GM18526 (cell line): ENCODE measurements around the gene DHRSX.

Experiments
- POLR2A ChIP-seq: IDR thresholded peaks from 3 replicates; pipeline ENCODE4 v1.6.1; 2011; ENCODE audit not compliant: insufficient read length; ENCODE audit errors: extremely low read depth

DHRSX gene

DNA sequence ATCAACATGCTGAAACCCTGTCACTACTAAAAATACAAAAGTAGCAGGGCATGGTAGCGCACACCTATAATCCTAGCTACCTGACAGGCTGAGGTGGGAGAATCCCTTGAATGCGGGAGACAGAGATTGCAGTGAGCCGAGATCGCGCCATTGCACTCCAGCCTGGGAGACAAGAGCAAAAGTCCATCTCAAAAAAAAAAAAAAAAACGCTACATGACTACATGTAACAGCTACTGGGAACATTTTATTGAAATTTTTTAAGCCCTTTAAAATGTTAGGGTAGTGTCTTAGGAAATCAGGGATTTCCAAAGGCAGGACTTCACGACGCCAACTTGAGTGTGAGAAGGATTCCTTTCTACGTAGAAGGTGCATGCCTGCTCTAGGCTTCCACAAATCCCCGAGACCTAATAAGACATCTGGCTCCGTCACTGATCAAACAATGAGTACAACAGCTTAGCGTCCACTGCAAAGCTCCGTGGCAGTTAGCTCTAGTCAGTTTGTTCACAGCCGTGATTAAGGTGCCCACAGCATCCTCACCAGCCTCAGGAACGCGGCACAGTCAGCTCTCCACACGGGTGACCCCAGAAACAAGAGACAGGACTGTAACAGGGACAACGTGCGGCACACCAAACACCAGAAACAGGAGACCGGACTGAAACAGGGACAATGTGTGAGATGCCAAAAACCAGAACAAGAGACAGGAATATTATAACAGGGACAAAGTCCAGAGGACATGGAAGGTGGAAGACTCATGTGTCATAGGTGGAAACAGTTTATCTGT is 33.7 kb downstream of the DHRSX start:
- TF ChIP-seq POLR2A = no peak

DNA sequence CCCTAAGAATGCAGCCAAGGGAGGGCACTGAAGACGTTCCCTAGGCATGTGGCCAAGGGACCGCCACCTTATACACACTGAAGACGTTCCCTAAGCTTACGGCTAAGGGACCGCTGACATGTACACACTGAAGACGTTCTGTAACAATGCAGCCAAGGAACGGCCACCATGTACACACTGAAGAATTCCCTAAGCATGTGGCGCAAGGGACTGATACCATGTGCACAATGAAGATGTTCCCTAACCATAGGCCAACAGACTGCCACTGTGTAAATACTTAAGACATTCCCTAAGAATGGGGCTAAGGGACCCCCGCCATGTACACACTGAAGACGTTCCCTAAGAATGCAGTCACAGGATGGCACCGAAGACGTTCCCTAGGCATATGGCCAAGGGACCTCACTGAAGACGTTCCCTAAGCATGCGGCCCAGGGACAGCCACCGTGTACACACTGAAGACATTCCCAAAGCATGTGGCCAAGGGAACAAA is 36.1 kb downstream of the DHRSX start:
- TF ChIP-seq POLR2A = no peak

DNA sequence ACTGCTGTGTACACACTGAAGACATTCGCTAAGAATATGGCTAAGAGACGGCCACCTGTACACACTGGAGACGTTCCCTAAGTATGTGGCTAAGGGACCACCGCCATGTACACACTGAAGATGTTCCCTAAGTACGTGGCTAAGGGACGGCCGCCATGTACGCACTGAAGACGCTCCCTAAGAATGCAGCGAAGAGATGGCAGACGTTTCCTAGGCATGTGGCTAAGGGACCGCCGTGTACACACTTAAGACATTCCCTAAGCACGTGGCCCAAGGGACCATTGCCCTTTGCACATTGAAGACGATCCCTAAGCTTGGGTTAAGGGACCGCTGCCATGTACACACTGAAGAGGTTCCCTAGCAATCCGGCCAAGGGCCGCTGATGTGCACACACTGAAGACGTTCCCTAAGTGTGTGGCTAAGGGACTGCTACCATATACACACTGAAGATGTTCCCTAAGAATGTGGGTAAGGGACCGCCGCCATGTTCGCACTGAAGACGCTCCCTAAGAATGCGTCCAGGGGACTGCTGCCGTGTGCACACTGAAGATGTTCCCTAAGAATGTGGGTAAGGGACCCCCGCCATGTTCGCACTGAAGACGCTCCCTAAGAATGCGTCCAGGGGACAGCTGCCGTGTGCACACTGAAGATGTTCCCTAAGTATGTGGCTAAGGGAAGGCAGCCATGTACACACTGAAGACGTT is 36.7 kb downstream of the DHRSX start:
- no peak for TF ChIP-seq POLR2A

DNA sequence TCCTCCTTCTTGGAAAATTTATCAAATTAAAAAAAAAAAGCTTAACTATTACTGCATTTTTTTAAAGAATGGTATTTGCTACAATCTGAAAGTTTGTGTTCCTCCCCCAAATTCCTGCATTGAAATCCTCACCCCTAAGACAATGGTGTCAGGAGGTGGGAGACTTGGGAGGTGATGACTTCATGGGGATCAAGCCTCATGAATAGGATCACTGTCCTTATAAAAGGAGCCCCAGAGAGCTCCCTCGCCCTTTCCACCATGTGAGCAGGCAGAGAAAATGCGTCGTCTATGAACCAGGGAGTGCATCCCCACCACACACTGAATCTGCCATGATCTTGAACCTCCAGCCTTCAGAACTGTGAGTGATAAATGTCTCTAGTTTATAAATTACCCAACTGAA is 38.0 kb downstream of the DHRSX start:
- TF ChIP-seq POLR2A = no peak

DNA sequence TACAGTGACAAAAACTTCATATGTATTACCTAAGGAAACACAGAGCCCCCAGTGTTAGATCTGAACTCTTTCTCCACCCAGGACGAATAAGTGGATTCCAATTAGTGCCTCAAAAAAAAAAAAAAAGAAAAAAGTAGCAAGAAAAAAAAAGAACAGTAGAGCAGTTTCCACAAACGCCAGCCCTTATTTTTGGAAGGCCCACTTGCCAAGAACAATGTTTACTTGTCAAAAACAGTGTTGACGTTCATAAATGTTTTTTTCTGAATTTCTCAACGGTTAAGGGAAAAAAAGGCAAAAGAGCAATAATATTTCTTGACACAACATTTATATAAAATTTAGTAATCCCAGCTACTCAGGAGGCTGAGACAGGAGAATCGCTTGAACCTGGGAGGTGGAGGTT is 38.7 kb downstream of the DHRSX start:
- no peak for TF ChIP-seq POLR2A

DNA sequence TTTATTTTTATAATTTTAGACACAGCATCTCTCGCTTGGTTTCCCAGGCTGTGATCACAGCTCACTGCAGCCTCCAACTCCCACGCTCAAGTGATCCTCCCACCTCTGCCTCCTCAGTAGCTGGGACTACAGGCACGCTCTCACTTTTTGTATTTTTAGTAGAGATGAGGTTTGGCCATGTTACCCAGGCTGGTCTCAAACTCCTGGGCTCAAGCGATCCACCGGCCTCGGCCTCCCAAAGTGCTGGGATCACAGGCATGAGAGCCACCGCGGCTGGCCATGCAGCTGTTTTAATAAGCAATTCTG is 39.1 kb downstream of the DHRSX start:
- no peak for TF ChIP-seq POLR2A

DNA sequence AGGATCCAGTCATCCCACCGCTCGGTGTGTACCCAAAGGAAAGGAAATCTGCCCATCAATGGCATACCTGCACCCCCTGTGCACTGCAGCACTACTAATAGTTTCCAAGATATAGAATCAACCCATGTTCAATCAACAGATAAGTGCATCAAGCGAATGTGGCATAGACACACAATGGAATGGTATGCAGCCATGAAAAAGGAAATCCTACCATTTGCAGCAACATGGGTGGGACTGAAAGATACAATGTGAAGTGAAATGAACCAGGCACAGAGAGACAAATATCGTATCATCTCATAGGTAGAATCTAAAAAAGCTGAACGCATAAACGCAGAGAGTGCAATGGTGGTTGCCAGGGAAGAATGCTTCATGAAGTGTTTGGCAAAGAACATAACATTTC is 42.5 kb downstream of the DHRSX start:
- TF ChIP-seq POLR2A = no peak

DNA sequence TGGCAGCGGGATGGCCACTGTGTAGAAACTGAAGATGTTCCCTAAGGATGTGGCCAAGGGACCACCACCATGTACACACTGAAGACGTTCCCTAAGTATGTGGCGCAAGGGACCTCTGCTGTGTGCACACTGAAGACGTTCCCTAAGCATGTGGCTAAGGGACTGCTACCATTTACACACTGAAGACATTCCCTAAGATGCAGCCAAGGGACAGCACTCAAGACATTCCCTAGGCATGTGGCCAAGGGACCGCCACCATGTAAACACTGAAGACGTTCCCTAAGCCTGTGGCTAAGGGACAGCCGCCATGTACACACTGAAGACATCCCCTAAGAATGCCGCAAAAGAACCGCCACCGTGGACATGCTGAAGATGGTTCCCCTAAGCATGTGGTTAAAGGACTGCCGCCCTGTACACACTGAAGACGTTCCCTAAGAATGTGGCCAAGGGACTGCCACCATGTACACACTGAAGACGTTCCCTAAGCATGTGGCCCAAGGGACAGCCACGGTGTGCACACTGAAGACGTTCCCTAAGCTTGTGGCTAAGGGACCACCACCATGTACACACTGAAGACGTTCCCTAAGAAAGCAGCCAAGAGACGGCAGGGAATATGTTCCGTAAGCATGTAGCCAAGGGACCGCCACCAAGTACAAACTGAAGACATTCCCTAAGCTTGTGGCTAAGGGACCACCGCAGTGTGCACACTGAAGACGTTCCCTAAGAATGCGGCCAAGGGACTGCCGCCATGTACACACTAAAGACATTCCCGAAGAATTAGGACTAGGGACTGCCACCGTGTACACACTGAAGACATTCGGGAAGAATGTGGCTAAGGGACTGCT is 43.3 kb downstream of the DHRSX start:
- no peak for TF ChIP-seq POLR2A

DNA sequence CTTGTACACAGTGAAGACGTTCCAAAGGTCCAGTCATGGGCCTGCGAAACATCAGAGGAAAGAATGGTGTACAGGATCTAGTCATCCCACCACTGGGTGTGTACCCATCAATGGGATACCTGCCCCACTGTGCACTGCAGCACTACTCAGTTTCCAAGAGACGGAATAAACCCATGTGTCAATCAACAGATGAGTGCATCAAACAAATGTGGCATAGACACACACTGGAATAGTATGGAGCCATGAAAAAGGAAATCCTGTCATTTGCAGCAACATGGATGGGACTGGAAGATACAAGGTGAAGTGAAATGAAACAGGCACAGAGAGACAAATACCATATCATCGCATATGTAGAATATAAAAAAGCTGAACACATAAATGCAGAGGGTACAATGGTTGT is 48.0 kb downstream of the DHRSX start:
- TF ChIP-seq POLR2A = no peak

DNA sequence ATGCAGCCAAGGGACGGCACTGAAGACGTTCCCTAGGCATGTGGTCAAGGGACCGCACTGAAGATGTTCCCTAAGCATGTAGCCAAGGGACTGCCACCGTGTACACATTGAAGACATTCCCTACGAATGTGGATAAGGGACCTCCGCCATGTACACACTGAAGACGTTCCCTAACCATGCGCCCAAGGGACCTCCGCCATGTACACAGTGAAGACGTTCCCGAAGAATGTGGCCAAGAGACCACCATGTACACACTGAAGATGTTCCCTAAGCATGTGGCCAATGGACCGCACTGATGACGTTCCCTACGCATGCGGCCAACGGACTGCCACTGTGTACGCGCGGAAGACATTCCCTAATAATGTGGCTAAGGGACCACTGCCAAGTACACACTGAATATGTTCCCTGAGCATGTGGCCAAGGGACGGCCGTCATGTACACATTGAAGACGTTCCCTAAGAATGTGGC is 48.4 kb downstream of the DHRSX start:
- no peak for TF ChIP-seq POLR2A

DNA sequence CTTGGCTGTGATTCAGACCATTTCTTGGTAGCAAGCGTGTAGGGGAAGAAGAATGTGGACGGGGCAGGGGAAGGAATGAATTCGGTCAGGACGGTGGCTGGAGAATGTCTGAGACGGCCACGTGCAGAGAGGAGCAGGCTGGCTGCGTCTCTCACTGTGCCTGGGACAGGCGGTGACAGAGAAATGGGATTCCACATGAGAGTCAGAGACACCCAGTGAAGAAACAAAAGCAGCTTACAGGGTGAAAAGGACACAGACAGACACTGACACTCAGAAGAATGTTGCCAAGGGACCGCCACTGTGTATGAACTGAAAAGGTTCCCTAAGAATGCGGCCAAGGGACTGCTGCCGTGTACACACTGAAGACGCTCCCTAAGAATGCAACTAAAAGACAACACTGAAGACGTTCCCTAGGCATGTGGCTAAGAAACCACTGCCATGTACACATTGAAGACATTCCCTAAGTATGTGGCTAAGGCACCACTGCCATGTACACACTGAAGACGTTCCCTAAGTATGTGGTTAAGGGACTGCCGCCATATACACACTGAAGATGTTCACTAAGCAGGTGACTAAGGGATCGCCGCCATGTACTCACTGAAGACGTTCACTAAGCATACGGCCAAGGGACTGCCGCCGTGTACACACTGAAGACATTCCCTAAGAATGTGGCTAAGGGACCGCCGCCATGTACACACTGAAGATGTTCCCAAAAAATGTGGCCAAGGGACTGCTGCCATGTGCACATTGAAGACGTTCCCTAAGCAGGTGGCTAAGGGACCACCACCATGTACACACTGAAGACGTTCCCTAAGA is 49.1 kb downstream of the DHRSX start:
- TF ChIP-seq POLR2A = no peak

DNA sequence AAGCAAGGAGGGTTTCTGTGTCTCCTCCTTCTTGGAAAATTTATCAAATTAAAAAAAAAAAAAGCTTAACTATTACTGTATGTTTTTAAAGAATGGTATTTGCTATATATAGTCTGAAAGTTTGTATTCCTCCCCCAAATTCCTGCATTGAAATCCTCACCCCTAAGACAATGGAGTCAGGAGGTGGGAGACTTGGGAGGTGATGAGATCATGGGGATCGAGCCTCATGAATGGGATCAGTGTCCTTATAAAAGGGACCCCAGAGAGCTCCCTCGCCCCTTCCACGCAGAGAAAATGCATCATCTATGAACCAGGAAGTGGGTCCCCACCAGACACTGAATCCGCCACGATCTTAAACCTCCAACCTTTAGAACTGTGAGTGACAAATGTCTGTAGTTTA is 50.1 kb downstream of the DHRSX start:
- no peak for TF ChIP-seq POLR2A

DNA sequence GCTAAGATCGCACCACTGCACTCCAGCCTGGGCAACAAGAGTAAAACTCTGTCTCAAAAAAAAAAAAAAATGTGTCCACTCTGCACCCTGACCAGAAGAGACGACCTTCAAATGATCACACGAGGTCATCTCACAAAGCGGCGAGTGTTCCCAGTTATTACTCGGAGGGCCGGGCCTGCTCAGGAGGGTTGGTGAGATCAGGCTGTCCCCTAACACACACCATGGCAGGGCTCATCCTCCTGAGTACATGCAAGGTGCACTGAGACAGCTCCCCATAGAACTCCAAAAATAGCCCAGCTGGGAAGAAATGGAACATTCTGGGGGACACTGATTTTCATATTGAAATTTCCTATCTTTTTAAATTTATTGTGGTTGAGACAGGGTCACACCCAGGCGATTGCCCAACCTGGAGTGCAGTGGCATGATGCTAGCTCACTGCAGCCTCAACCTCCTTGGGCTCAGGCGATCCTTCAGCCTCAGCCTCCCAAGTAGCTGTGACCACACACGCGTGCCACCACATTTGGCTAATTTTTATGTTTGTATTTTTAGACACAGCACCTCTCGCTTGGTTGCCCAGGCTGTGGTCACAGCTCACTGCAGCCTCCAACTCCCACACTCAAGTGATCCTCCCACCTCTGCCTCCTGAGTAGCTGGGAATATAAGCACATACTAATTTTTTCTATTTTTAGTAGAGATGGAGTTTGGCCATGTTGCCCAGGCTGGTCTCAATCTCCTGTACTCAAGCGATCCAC is 51.5 kb downstream of the DHRSX start:
- no peak for TF ChIP-seq POLR2A

DNA sequence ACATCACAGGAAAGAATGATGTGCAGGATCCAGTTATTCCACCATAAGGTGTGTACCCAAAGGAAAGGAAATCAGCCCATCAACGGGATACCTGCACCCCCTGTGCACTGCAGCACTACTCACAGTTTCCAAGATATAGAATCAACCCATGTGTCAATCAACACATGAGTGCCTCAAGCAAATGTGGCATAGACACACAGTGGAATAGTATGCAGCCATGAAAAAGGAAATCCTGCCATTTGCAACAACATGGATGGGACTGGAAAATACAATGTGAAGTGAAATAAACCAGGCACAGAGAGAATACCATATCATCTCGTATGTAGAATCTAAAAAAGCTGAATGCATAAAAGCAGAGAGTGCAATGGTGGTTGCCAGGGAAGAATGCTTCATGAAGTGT is 53.3 kb downstream of the DHRSX start:
- no peak for TF ChIP-seq POLR2A
